H1 (cell line): ENCODE data around the gene NFKB1. TPM values are rescaled to one million over a fixed set of nuclear protein-coding genes. Genes with fewer than 3 reads are reported as not detected.

Experiments used
- CHD2 ChIP-seq: IDR thresholded peaks from 2 replicates; pipeline ENCODE4 v1.6.1; 2012; ENCODE audit warnings: low read length, improper control_type of control experiment
- CHD7 ChIP-seq: fragments of 300-600 bp; sonication (generic); IDR thresholded peaks from 2 replicates; pipeline ENCODE4 v1.7.1; 2012; ENCODE audit warnings: low read length, moderate library complexity, mild to moderate bottlenecking, inconsistent platforms; ENCODE audit not compliant: insufficient replicate concordance
- CTBP2 ChIP-seq: IDR thresholded peaks from 2 replicates; pipeline ENCODE4 v1.7.0; 2011; ENCODE audit warnings: borderline replicate concordance, mild to moderate bottlenecking, moderate library complexity, mixed read lengths, low read length; ENCODE audit not compliant: insufficient read depth, insufficient read length
- KDM4A ChIP-seq: IDR thresholded peaks from one replicate; pipeline ENCODE4 v1.7.1; 2012; ENCODE audit warnings: low read depth, mild to moderate bottlenecking, moderate library complexity, low read length, inconsistent platforms; ENCODE audit not compliant: severe bottlenecking
- KDM5A ChIP-seq: fragments of 200-600 bp; IDR thresholded peaks from 2 replicates; pipeline ENCODE4 v1.7.1; 2012; ENCODE audit warnings: mild to moderate bottlenecking, low read length, inconsistent platforms, mixed read lengths
- PHF8 ChIP-seq: fragments of 200-600 bp; sonication (generic); conservative IDR thresholded peaks from 2 replicates; pipeline ENCODE4 v1.7.1; 2012; ENCODE audit warnings: low read depth, mild to moderate bottlenecking, inconsistent platforms, low read length, moderate library complexity
- RXRA ChIP-seq: IDR thresholded peaks from 2 replicates; pipeline ENCODE4 v1.6.1; 2011; ENCODE audit warnings: low read depth, mild to moderate bottlenecking, low read length, moderate library complexity; ENCODE audit not compliant: insufficient read depth
- SIRT6 ChIP-seq: IDR thresholded peaks from one replicate; pipeline ENCODE4 v1.7.1; 2012; ENCODE audit warnings: low read length, inconsistent platforms
- SP1 ChIP-seq: IDR thresholded peaks from 2 replicates; pipeline ENCODE4 v1.6.1; 2011; ENCODE audit warnings: low read depth, low read length
- TAF7 ChIP-seq: optimal IDR thresholded peaks from 2 replicates; pipeline ENCODE3; 2011; ENCODE audit warnings: low read depth, mild to moderate bottlenecking, inconsistent platforms, low read length, moderate library complexity, borderline replicate concordance
- YY1 ChIP-seq: IDR thresholded peaks from 2 replicates; pipeline ENCODE4 v1.6.1; 2011; ENCODE audit warnings: low read depth, mild to moderate bottlenecking, low read length
- ZNF274 ChIP-seq: IDR thresholded peaks from 2 replicates; pipeline ENCODE4 v1.7.0; 2012; ENCODE audit warnings: low read length, borderline replicate concordance; ENCODE audit errors: extremely low read depth
- polyA plus RNA-seq, 7 experiments: library from polyadenylated mRNA; depleted of rRNA in 3 of 7; stranded (reverse) in 5 of 7; unstranded in 2 of 7; fragments of >200 nt in 5 of 7; fragments of 200-250 nt in 2 of 7; gene quantifications; 1 replicate in 5 of 7; 2 replicates in 1 of 7; 4 replicates in 1 of 7; pipeline versions ENCODE4 v1.2.1 to v1.2.3, GENCODE V29; 2011 to 2013; ENCODE audit warnings: missing spikeins in 2 of 7, mixed read lengths in 2 of 7
- total RNA-seq: library from RNA; stranded (reverse); fragmentation: NEBNext Ultra II Directional; extraction: Animal tissue kit (Norgen Biotek cat#: 25700); gene quantifications from 2 replicates; pipeline ENCODE4 v1.2.1, GENCODE V29; 2021

Gene NFKB1
- total and polyA plus RNA-seq, 2 of the 8 experiments (the other 6 are each of a cell fraction or from before 2014, with no cell fraction given), result 2.9 to 6.8 TPM

- TF ChIP-seq CHD7 (no peak), ZNF274 (no peak), RXRA (no peak), PHF8 (no peak), CTBP2 (no peak), KDM4A (no peak), KDM5A (no peak), SIRT6 (no peak), YY1 (no peak), SP1 (no peak), CHD2 (no peak), TAF7 (no peak)
Measured at GRCh38 chr4:102578270-102578669, 77.1 kb downstream of the NFKB1 start (continued).
